RPMI8226 (cell line): ENCODE data around the gene SMIM12.
"Not testable (repeated sequence)": the region's sequence is repeated elsewhere in the genome, so short reads cannot be mapped to it uniquely, and the experiment has no call there.

Experiments
- DNase-seq: peaks from one replicate; pipeline ENCODE4 v3.0.0-alpha.2; 2015

SMIM12 gene

GRCh38 chr1:34842952-34843371 is 16.6 kb downstream of the SMIM12 start:
- DNase-seq: no peak

DNA sequence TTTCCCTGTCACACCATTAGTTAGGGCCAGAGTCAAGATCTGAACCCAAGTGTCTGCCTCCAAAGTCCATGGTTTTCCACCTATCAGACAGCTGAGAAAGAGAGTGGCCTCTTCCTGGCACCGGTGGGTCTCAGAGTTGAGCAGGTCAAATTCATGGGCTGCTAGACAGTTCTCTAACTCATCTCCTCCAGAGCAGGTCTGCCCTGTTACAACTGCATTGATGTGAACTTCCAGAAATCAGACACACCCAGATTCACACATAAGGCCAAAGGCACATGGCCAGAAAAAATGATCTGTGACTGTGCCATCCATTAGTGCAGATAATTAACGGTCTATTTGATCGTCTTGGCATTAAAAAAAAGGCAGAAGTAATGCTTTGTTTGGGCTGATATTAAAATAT is 17.5 kb downstream of the SMIM12 start:
- DNase-seq: no peak

DNA sequence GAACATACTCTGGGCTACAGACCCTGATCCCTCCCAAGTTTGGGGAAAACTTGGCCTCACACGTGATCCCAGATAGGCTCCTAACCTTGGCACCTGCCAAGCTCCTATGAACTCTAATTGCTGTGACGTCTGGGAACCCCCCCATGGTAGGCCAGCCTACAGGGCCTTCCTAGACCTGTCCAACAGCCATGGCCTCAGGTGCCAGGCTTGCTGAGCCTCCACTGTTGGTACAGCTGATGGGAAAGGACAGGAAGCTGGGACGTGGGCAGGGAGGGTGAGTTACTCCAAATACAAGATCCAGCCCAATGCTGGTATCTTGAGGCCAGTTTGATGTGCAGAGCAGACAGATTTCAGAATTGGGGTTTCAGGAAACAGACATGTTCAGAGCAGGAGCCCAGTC is 19.1 kb downstream of the SMIM12 start:
- no peak for DNase-seq

DNA sequence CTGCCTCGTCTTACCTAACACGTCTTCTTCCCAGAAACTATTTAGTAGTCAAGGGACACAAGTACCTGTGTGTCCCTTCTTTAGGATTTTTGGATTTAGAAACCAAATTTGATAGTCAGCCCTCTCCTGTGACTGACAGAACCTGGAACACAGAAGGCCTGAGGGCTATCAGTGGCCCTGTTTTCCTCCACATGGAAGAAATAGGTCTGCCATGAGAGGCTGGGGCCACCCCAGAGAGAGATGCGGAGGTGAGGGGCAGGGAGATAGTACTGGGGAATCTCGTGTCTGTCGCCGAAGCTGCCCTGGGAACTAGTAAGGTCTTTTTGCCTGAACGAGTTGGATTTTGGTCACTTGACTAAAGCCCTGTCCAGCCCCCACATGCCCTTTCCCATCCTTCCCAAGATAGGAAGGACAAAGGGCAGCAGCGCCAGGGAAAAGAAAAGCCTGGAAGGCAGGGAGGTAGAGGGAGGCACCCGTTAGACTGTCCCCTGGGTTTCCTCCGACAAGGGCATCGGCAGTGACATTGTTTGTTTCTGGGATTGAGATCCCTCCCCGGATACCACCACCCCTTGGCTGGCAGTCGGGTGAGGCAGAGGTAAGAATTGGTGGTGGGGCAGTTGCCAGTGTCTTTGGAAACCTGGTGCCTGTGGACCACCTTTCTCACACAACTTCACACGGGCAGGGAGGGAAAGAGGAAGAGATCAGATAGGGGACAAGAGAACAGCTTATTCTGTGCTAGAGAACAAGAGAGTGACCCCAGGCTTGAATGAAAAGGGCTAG is 19.8 kb downstream of the SMIM12 start:
- no peak for DNase-seq

- DNase-seq: no peak
Measured at GRCh38 chr1:34833711-34834110, 25.8 kb downstream of the SMIM12 start.

GRCh38 chr1:34831721-34832246 is 27.8 kb downstream of the SMIM12 start:
- DNase-seq: no peak

DNA sequence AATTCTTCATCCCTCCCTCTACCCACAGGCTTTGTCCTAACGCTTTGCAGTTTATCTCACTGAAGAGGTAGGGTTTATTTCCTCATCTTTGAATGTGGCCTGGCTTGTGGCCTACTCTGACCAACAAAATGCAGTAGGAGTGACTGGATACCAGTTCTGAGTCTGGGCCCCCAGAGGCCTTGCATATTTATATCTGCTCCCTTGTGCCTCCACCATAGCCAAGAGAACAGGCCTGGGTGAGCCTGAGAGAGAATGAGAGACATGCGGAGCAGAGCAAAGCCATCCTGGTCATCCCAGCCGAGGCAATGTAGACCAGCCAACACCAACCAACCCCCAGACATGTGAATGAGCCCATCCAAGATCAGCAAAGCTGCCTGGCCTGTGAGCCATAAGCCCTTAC is 30.3 kb downstream of the SMIM12 start:
- no peak for DNase-seq

- no peak for DNase-seq
Measured at GRCh38 chr1:34828611-34829010, 30.9 kb downstream of the SMIM12 start.

DNA sequence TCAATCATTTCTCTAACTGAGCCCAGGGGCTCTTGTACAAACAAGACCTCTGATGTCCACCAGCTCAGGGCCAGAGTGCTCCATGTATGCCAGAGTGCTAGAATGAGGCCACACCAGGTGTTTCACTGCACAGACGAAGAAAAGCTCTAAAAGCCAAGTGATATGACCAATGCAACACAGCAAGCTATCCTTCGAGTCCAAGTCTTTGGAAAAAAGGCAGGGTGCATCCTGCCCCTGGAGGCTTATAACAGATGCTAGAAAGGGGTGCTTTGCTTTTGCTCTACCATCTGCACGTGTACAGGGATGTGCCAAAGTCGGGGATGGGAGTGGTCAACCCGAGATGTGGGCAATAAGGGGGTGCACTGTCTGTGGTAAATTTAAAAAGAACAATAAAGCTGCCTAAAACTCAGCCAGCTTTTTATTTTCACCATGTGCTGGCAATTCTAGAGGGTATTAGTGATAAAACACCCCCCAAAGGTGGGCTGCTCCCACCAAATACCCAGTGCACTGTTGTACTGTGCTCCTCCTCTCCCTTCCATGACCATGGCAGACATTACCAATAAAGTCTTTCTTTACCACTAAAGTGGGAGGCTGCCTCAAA is 32.1 kb downstream of the SMIM12 start:
- no peak for DNase-seq

GRCh38 chr1:34825455-34826091 is 34.0 kb downstream of the SMIM12 start:
- DNase-seq: no peak

- DNase-seq: no peak
Measured at GRCh38 chr1:34824817-34825454, 34.6 kb downstream of the SMIM12 start.

DNA sequence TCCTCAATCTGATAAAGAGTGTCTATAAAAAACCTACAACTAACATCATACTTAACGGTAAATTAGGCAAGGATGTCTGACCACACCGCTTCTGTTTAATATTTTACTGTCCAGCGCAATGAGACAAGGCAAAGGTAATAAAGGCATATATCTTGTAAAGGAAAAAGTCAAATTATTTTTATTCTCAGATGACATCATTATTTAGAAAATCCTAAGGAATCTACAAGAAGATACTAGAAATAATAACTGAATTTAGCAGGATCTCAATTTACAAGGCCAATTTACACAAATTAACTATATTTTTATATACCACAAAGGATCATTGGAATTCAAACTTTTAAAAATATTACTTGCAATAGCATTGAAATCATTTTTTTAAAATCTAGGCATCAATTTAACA is 37.3 kb downstream of the SMIM12 start:
- no peak for DNase-seq

GRCh38 chr1:34818862-34819261 is 40.7 kb downstream of the SMIM12 start:
- not testable (repeated sequence) for DNase-seq

DNA sequence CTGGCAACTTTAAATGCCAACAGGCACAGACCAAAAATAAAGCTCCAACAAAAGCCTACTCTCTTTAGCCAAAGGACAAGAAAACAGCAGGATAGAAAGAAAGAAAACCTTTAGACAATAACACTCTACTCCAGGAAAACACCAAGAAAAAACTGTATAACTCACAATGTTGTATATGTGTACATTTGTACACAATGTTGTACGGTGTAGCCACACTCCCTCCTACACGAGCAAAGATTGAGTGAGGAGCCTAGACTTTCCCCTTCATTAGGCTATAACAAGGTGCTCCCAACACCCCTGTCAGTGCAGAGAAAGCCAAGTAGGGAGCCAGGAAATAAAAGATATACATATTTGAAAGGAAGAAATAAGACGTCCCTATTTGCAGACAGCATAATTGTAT is 42.8 kb downstream of the SMIM12 start:
- DNase-seq: no peak

DNA sequence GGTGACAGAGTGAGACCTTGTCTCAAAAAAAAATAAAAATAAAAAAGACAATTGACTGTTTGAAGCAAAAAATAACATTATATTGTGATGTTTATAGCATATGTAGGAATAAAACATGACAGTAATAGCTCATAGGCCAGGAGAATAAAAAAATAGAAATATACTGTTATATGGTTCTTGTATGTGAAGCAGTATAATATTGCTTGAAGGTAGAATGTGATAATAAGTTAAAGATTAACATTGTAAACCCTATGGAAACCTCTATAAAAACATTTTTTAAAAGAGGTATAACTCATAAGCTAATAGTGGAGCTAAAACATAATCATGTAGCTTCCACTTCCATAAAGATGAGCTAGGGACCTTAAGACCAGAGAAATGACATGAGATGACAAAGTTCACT is 43.2 kb downstream of the SMIM12 start:
- DNase-seq: no peak

GRCh38 chr1:34810781-34811180 is 48.8 kb downstream of the SMIM12 start:
- DNase-seq: not testable (repeated sequence)

GRCh38 chr1:34808051-34808810 is 51.3 kb downstream of the SMIM12 start:
- DNase-seq: no peak

DNA sequence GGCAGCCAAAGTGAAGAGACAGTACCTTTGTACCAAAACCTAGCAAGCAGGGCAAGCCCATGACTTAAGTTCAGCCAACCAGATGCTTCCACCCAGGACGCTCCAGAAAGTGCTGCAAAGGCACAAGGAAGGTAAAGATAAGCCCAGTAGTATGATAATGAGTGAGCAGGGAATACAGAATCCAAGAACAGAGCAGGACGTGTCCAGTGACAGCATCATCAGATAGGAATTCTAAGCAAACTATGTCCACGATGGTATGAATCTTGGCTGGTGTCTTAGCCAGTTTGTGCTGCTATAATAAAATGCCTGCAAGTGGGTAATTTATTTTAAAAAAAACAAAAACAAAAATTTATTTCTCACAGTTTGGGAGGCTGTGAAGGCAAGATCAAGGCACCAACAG is 53.2 kb downstream of the SMIM12 start:
- DNase-seq: no peak

GRCh38 chr1:34803770-34804169 is 55.8 kb downstream of the SMIM12 start:
- DNase-seq: no peak
